Forelimb muscle (tissue), 1 donor: Measurements from ENCODE around the gene DPP6. TPM values are rescaled to one million over a fixed set of nuclear protein-coding genes. Genes with fewer than 3 reads are reported as not detected.
"Not testable (repeated sequence)": the region's sequence is repeated elsewhere in the genome, so short reads cannot be mapped to it uniquely, and the experiment has no call there.

Experiments
- DNase-seq: peaks from one replicate; pipeline ENCODE4 v3.0.0-alpha.2; 2013; ENCODE audit warnings: low read depth
- polyA plus RNA-seq: library from polyadenylated mRNA; unstranded; fragments of 120-200 nt; gene quantifications from one replicate; pipeline ENCODE4 v1.2.1, GENCODE V29; 2013; ENCODE audit not compliant: insufficient read length

DPP6 gene
- polyA plus RNA-seq = 3.2 TPM

DNA sequence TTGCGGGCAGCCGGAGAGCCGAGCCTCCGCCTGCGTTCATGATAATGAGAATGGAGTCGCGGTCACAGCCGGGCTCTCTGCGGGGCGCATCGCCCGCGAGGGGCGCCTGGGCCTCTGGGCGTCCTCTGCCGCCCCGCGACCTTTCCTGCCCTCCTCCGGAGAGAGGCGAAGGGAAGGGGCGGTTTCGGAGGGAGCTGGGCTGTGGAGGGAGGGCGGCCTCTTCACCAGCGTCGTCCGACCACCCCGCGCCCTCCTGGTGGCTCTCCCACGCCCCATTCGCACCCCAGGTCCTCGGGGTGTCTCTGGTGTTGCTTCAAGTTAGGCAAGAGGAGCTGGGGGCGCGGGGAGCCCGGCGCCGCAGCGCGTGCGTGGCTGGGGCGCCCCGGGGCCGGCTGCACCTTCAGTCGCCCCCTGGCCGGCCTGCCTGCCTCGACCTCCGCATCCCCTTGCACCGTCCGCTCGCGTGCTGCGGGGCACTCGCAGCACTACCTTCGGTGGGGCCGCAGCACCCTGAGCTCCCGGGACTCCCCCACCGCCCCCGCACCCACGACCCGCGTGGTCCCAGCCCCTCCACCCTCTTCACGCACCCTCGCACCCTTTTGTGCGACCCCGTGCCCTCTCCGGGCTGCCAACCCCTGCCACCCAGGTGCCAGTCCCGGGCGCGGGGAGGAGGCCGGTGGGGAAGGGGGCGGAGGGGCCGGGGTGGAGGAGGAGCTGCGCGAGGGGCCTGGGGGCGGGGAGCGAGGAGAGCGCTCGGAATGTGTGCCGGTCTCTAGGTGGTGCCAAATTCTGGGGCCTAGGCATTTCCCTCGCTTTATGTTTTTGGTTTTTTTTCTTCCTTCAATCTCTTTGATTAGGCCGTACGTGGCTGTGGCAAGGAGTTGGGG, at the start of gene DPP6:
Gene DPP6 (plus strand): TSS at position 756 of the 887 bp plus-strand sequence.
- not testable (repeated sequence) for DNase-seq

DNA sequence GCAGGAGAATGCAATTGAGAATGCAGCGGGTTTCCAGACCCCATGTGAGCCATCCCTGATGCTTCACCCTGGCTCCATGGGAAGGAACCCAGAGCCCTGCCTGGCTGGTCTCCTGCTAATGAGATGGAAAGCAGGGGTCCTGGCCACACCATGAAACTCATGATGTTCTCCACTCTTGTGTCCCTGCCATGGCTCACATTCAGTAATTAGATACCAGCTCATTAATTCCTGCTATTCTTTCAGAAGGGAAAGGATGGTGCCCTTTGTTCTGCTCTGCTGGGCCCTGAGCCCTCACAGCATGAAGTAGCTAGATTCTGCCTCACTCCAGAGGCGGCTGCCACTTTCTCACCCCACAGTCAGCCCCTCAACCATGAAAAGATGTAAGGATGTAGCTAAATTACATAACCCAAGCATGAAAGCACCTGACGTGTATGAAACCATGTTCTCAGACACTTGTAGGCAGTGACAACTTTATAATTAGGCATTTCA, 42.7 kb upstream of the DPP6 start:
- not testable (repeated sequence) for DNase-seq

DNA sequence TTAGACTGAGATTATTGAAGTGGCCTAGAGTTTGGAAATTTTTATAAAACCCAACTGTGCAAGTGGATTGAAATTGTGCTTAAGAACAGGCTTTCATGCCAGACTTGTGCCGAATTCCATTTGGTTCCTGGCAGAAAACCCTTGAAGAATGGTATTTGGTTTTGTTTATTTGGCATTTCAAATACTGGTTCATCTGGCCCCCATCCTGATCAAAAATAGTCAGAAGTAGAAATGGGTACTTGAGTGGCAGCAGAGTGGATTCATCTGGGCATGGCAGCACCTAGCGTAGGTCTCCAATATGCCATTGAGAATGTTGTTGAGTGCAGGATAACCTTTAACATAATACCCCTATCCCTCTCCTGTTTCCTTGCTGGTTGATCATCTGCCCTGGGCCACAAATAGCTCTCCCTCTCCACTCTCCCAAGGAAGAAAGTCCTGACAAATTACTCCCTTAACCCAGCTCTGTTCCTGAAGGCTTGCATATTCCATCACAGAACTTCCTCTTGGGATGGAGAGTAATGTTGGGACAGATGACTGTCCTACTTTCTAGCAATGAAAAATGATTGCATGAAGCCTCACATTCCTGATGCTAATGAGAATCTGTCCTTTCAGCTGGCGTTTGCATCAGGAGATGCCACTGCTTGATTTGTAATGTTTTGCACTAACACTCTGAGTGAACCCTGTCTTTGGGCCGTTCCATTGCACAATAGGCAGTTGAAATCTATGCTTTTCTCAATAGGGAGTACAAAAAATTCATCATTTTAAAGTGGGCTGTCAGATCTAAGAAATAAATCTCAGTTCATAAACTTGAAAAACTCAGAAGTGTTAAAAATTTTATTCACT, 41.3 kb upstream of the DPP6 start:
- not testable (repeated sequence) for DNase-seq

DNA sequence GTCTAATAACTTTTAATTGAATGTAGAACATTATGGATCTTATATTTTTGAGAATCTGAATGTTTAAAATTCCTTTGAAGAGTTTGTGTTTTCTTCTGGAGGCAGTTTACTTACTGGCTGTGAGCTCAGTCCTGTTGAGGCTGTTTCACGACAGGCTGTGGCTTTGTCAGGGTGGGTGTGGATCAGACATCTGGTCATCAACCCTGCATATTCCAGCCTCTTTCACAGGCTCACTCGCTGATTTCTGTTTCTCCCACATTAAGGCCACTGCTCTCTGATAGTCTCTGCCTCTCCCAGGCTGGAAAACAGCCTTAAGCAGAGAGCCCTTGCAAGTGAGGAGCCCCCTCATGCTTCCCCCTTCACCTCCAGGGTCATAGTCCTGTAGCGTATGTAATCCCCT, 39.4 kb upstream of the DPP6 start:
- DNase-seq = not testable (repeated sequence)

DNA sequence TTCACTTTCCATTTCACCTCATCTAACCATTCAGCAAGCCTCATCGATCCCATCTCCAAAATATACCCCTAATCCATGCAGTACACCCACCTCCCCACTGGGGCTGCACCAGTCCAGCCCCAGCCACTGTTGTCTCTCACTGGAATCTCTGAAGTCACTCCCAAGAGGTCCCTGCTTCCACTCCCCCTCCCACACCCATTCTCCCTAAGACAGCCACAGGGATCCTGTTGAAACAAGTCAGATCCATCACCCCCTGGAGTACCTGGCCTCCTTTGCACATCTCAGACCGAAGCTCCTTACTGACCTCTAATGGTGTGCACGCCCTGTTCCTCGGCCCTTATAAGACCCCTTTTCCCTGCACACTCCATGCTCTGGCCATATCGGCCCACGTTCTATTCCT, 36.6 kb upstream of the DPP6 start:
- not testable (repeated sequence) for DNase-seq

DNA sequence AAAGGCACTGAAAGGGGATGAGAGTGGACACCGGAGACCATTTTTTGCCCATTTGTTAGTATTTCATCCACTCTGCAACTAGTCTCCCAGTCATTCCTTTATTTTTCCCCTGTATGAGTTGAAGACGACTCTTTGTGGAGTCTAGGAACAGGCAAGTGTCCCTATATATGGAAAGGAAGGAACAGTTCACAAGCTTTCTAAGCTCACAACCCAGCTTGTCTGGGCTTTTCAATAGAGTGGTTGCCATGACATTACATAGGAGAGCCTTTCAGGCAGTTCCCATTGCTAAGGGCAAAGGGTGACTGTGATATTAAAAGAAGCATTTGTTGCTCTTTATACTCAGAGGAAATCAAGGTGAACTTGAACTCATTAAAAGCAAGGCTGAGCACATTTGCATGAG, 33.8 kb upstream of the DPP6 start:
- not testable (repeated sequence) for DNase-seq

DNA sequence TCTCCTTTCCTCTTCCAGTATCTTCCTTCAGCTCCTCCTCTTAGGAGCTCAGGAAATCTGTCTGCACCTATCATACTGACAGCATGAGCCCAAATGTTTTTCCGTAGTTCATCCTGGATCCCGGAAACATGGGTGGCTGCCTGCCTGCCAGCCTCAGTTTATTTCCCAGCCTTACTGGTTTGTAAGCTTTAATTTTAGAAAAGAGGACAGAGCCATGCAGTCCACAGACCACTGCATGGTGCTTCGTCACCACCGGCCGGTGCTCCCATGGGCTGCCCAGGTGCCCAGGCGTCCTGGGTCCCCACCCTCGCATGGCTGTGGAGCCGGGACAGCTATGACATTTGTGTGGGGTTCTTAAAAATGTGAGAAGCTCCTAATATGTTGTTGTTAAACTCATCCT, 24.4 kb upstream of the DPP6 start:
- DNase-seq = not testable (repeated sequence)

DNA sequence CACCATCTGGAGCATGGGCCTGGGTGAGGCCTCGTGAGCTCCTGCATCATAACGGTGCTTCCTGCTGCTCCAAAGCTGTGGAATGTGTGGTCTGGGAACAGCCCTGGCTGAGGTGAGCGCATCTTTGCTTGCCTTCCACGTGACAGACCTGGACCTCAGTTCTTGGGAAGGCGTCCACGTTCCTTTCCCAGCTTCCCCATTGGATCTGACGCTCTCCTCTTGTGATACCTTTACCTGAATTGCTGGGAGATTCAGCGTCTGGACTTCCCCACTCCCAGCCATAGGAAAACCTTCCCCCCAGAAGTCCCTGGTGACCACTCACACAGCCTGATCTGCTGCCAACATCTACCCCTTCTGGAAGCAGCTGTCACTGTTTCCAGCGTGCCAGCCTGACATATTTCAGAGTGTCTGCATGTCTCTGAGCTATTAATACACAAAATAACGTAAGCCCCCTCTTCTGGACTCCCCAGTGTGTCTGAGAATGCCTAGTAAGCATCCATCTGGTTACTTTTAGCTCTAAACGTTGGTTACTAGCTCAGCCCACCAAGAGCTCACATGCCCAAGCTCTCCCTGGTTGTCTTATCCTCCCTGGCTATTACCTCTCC, 21.6 kb upstream of the DPP6 start:
- not testable (repeated sequence) for DNase-seq

DNA sequence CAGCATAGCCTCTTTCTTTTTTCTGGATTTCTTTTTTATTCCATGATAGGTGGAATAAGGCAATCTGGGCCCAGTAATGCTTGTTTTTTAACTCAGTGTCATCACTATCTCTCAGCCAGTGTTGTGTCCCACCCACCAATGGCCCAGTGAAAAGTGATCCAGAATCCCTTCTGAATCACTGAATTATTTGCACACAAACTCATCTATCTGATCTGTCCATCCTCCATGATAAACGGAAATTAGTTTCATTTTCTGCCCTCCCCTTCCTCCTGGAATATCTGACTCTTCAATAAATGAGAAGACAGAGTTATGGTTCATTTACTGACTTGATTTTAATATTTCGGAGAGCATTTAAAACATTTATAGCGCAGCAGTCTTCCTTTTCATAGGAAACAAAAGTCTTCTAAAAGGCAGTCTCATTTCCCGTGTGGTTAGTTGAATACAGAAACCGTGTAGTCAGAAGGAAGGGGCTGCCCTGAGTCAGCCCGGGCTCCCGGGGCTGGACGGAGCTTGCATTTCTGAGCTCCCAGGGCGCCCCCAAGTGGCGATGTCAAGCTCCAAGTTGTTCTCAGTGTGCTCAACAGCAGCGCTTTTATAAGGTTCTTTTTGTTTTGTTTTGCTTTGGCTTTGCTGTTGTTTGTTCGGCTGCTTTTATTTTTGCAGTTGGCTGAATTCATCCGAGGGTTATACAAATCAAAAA, 12.6 kb upstream of the DPP6 start:
- not testable (repeated sequence) for DNase-seq

DNA sequence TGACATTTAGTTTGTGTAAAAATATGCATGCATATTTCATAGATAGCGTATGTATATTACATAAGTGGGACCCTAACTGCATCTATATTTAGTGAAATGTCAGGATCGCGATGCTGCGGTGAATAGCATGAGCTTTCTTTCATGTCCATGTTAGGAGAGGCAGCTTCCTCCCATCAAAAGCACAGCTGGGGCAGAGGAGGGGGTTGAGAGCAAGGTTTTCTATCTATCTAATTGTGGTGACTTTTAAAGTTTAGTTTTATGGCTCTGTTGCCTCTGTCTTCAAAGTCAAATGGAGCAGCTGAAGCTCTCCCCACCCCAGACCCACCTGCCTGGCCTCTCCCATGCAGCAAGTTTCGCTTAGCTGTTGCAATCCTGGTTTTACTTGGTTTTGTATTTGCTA, 1.8 kb upstream of the DPP6 start:
- DNase-seq = not testable (repeated sequence)

DNA sequence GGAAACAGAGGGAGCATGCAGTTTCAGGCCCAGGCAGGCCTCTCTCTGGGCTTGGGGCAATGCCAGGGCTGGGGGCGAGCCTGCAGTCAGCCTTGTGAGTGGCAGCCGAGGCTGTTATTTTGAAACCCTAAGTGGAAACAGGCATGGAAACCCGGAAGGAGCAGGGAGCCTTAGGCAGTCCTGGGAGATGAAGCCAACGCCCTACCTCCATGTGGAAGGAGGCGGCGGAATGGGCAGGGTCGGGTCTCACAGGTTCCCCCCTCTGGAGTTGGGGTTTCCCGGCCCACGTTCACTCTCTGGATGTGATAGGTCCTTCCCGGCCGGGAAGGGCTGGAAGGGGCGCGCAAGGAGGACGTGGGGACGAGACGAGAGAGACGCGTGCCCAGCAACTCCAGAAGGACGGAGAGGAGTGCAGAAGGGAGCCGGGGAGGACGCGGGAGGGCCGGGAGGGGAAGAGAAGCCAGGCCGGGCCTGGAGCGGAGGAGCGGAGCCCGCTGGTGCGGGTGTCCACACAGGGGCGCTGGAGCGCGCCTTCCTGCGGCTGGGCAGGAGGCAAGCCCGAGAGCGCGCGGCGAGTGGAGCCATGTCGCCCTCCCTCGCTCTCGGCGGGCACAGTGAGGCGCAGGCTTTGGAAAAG, 1.1 kb upstream of the DPP6 start:
- DNase-seq = not testable (repeated sequence)

DNA sequence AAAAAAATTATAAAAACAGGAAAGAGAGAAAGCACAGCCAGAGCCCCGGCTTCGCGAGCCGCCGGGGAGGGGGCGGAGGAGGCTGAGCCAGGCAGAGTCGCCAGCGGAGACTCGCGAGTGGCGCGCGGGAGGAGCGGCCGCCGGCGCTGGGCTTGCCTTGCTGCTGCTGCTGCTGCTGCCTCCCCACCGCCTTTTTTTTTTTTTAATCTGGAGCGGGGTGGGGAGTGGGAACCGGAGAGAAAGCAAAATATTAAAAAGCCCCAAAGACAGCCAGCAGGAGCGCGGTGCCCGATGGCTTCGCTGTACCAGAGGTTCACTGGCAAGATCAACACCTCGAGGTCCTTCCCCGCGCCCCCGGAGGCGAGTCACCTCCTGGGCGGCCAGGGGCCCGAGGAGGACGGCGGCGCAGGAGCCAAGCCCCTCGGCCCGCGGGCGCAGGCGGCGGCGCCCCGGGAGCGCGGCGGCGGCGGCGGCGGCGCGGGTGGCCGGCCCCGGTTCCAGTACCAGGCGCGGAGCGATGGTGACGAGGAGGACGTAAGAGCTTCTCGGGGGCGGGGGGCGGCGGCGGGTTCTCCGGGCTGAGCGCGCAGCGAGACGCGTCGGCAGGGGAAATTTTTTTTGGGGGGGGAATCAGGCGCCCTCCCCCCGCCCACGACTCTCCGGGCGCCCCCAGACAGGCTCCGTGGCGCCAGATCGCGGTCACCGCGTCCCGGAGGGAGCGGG, 493 bp downstream of the DPP6 start:
- DNase-seq = not testable (repeated sequence)

DNA sequence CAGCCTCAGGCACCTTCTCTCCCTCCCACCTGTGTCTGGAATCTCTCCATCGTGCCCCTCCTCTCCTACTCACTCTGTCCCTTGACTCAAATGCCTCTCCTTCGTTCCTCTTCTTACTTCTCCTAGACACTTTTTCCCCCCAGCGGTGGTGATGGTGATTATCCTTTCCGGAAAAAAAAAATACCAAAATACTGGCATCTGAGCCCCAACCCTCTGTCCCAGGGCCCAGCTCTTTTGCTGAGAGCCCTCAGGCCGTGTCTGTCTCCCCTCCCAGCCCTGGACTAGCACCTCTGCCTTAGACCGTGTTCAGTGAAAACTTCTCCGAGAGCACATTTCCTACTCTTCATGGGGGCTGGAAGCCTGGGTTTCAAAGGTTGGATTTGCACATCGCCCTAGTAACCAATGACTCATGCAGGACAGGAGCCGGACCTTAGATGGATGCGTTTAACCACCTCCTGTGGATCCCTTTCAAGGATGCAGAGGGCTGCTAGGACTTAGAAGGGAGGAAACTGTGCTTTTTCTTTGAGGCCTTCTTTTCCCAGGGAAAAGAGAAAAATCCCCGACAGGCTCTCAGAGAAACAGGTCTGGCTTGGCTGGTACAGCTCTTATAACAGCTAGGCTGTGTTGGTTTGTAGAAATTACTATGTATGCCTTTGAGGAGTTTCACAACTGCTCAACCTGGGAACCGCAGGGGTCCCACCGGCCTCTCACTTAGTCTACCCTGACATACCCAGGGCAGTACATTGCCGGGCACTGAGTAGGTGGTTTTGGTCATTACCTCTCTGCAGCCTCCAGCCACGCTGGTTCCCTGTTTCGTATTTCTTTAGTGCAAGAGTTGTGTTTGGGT, 1.5 kb downstream of the DPP6 start:
- not testable (repeated sequence) for DNase-seq

DNA sequence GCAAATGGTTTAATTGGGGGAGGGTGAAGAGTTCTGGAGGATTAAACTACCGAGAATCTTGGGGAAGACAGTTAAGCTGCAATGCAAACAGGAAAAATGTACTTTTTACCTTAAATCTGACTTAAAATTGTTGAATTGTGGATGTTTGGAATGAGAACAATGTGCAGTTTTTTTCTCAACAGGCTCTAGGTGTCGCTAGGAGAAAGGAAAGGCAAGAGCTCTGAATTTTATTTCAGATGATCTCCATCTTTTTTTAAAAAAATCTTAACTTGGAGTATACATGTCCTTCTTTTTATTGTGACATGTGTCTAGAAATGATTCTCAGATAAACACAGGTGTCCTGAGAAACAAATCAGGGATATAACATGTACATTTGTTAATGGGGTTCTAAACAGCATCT, 2.5 kb downstream of the DPP6 start:
- DNase-seq = not testable (repeated sequence)

DNA sequence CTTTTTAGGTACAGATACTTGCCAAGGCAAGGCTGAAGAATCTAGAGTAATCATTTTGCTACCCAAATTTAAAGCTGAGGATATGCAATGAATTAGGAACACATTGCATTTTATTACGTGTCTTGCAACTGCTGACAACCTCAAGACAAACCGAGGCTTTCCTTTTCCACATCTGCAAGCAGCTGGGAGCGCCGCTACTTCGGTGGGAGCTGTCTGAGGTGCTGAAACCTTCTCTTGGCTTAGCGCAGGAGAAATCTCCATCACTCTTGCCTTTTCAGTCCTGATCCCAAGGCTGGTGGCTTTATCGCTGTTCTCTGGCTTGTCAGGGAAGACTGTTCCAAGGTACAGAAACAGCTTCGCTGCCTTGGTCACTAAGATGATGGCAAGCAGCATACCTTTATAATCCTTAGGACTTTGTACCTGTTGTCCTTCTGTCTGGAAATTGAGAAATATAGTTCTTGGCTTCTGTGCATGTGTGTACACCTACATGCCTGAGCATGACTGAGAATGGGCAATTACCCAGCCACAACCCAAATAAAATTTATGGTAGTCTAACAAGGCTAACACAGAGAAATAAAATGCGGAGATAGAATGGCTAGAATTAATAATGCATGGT, 3.4 kb downstream of the DPP6 start:
- peak; percentile 64 for DNase-seq

DNA sequence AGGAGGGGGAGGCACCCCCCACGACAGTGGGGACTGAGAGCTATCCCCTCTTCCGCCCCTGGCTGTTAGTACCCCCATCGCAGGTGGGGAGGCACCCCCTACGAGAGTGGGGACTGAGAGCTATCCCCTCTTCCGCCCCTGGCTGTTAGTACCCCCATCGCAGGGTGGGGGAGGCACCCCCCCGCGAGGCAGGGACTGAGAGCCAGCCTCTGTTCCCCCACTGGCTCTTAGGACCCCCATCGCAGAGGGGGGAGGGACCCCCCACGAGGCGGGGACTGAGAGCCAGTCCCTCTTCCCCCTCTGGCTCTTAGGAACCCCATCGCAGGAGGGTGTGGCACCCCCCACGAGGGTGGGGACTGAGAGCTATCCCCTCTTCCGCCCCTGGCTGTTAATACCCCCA, 6.6 kb downstream of the DPP6 start:
- not testable (repeated sequence) for DNase-seq

DNA sequence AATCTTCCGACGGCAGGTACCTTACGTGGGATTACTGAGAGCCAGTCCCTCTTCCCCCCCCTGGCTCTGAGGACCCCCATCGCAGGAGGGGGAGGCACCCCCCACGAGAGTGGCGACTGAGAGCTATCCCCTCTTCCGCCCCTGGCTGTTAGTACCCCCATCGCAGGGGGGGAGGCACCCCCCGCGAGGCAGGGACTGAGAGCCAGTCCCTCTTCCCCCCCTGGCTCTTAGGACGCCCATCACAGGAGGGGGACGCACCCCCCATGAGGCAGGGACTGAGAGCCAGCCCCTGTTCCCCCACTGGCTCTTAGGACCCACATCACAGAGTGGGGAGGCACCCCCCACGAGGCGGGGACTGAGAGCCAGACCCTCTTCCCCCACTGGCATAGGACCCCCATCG, 8.4 kb downstream of the DPP6 start:
- not testable (repeated sequence) for DNase-seq

DNA sequence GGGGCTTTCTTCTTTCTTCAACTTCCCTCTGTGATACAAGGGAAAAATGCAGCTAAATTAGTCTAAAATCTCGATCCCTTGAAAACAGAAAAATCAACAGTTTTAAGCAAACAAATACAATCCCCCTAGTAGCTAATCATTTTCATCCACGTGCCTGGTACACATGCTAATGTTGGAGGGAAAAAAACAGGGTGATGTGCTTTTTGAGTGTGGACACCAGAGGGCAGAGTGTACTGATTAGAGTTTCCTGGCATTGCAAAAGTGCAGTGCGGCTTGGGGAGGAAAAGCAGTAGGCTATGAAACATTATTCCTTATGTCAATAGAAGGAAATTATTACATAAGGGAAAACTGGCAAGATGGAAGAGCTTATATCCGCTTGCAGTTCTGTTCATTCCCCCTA, 19.6 kb downstream of the DPP6 start:
- peak; percentile 13 for DNase-seq
